Fibroblast of pulmonary artery (primary cell): ENCODE measurements around the gene OBSL1.

Experiments used
- DNase-seq: peaks from one replicate; pipeline ENCODE4 v3.0.0-alpha.2; 2010; ENCODE audit warnings: low read depth
- H3K4me3 ChIP-seq: replicated peaks from 2 replicates; pipeline ENCODE4 v1.5.1; 2011; ENCODE audit warnings: low read depth, mild to moderate bottlenecking, control low read depth, low read length, moderate library complexity
- TF ChIP-seq, protein P1 (sequence below): IDR thresholded peaks from 2 replicates; pipeline ENCODE4 v1.5.1; 2011; ENCODE audit warnings: mild to moderate bottlenecking, control low read depth, low read length, inconsistent platforms; ENCODE audit errors: missing control alignments

The OBSL1 gene

DNA sequence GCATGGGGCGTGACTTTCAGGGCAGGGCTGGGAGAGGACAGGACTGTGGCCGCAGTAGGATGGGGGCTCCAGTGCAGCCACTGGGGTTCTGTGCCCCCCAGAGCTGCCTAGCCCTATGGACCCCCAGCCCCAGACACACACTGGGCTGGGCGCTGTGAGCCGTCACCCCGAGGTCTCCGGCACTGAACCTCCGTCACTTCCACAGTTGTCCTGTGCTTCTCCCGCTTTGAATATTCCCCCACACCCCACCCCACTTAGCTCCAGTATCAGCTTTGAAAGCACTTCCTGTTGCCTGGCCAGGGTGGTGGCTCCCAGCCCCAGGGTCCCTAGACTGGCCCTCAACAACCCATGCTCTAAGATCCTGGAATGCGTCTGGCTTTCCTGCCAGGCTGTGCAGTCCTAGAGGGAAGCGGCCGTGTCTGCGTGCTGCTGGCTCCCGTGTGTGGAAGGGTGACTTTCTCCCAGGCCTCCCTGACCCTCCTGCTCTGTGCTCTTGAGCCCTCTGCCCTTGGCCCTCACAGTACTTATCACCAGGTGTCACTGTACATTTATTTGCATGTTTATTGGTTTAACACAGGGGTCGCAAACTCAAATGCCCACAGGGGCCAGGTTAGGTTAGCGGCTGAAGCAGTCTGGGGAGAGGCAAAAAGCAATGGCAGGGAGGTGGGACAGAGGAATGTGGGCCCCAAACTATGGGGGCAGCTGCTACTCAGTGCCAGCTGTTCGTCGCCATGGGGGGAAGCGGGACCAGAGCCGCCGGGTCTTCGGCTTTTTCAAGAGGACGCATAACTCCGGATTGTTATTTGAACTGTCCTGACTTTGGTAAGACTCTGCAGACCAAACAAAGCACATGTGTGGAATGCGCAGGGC, 9.9 kb downstream of the OBSL1 start:
- DNase-seq, result no peak
- TF ChIP-seq, protein P1, sequence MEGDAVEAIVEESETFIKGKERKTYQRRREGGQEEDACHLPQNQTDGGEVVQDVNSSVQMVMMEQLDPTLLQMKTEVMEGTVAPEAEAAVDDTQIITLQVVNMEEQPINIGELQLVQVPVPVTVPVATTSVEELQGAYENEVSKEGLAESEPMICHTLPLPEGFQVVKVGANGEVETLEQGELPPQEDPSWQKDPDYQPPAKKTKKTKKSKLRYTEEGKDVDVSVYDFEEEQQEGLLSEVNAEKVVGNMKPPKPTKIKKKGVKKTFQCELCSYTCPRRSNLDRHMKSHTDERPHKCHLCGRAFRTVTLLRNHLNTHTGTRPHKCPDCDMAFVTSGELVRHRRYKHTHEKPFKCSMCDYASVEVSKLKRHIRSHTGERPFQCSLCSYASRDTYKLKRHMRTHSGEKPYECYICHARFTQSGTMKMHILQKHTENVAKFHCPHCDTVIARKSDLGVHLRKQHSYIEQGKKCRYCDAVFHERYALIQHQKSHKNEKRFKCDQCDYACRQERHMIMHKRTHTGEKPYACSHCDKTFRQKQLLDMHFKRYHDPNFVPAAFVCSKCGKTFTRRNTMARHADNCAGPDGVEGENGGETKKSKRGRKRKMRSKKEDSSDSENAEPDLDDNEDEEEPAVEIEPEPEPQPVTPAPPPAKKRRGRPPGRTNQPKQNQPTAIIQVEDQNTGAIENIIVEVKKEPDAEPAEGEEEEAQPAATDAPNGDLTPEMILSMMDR, result no peak

DNA sequence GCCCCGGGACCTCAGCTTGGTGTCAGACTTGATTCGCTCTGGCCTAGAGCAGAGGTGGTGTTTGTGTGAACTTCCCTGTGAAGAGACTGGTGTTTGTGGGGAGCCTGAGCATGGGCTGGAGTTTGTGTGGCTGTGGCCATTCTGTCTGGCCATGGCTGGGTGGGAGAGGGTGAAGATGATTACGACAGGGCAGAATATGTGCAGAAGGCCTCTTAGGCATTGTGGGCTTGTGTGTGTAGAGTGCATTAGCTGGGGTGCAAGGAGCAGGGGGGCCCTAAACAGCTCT, 10.5 kb downstream of the OBSL1 start:
- no peak for DNase-seq
- H3K4me3 ChIP-seq, result no peak overlapping the region
- TF ChIP-seq, protein P1, result no peak

More for the DNA sequence above, 9.9 kb downstream of the OBSL1 start:
- no peak overlapping the region for H3K4me3 ChIP-seq

DNA sequence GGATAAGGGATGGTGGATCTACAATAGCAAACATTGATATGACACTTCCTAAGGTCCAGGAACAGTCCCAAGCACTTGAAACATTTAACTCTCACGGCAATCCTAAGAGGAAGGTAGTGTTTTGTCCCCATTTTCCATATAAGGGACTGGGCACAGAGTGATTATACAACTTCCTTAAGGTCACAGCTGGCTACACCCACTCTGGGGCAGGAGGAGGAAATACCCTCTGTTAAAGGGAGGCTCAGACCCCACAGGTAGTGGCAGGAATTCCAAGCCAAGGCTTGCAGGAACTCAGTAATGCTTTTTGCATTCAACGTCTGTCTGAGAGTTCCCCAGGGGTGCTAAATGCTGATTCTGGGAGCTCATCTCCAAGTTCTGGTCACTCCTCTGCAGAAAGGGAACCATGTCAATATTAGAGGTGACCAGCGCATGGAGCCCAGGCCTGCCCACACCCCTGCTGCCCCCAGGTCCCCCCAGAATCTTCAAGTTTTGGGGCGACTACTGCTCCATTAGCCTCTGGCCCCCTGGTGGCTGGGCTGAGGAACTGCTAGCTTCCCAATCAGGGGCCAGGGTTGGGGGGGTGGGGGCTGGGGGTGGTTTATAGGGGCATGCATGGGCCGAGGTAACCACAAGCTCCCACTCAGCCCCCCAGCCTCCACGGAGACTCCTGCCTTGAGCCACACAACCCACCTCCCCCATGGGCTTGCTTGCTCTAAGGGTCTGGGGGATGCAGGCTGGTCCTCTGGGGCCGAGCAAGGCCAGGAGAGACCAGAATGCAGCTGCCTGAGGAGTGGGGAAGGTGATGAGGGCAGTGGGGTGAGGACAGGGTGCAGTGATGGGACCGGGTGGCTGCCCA, 11.1 kb downstream of the OBSL1 start:
- no peak for DNase-seq
- TF ChIP-seq, protein P1, result peak; percentile 55
- no peak overlapping the region for H3K4me3 ChIP-seq

DNA sequence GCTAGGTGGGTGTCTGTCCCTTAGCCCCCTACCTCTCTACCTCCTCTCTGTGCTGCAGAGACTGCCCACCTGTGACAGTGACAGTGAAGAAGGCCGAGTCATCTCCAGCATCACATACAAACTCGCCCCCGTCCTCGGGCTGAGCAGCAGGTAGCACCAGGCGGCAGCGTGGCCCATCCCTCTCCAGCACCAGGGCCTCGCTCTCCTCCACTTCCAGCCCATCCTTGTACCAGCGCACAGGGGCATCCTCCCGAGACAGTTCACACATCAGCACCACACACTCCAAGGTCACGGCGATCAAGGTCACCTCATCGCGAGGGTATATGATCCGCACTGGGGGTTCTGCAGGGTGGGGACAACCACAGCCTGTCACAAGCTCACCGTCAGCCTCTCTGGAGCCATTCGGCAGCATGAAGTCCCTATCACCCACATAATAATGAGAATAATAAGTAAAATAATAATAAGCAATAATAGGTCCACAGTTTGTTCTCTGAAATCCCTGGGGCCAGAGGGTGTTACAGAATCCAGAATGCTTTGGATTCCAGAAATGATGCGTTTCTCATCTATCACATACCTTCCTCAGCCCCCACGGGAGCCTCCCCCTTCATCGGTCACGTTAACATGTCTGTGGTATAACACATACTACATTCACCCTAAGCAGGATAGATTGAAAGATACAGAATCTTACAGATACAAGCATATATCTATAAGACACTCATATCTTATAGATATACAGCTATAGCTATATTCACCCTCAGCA, 12.0 kb downstream of the OBSL1 start:
- no peak for DNase-seq

DNA sequence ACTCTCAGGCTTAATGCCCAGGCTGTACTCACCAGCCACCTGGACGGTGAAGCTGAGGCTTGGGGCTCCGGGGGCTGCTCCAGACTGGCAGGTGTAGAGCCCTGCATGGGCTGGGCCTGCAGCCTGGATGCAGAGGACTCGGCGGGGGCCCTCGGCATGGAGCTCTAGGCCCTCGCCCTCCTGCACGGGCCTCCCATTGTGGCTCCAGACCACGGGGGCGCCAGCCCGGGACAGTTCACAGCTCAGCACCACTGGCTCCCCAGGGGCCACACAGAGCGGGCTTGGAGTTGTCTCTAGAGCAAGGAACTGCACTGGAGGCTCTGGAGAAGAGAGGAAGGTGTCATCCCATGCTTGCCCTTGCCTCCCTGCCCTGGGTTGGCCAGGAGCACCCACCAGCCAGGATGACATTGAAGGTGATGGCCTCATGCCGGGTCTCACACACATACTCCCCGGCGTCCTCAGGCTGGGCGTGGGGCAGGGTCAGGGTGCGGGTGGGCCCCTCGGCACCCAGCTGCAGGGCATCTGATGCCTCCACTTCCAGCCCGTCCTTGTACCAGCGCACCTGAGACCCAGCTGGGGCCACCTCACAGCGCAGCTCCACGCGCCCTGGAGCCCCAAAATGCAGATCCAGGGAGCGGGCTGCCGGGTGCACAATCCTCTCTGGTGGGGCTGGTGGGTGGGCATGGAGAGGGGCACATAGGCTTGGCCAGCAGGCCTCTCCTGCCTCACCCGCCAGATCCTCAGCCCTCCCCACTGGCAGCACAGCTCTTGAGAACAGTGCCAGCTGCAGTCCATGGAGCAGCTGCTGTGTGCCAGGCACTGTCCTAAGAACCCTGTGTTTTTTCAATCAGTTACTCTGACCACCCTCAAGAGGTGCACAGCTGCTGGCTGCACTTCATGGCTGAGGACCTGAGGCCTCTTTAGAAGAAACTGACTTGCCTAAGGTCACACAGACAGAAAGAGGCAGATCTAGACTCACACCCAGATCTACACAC, 13.3 kb downstream of the OBSL1 start:
- H3K4me3 ChIP-seq, result no peak overlapping the region
- no peak for DNase-seq
- TF ChIP-seq, protein P1, result no peak

More for the DNA sequence above, 12.0 kb downstream of the OBSL1 start:
- TF ChIP-seq, protein P1, result no peak
- H3K4me3 ChIP-seq, result no peak overlapping the region

DNA sequence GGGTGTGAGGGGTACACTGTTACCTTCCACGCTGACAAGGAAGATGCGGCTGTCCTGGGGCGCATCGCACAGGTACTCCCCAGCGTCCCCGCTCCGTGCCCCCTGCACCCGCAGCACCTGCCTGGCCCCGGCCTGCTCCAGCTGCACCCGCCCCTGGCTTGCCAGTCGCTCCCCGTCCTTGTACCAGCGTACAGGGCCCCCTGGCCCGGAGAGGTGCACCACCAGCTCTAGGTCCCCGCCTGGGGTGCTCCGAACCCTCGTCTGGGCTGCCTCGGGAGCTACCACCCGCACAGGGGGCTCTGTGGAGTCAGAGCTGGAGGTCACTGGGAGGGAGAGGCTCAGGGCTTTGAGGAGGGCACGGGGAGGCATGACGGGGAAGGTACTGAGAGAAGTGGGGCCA, 14.0 kb downstream of the OBSL1 start:
- DNase-seq, result no peak
- TF ChIP-seq, protein P1, result no peak
- H3K4me3 ChIP-seq, result no peak overlapping the region
